HepG2 (cell line): ENCODE measurements around the gene CD79A. TPM values are rescaled to one million over a fixed set of nuclear protein-coding genes. Genes with fewer than 3 reads are reported as not detected.

Source experiments
- ATAD3A ChIP-seq: sonication (generic); formaldehyde crosslinking; IDR thresholded peaks from 2 replicates; pipeline ENCODE4 v1.4.0; 2020; ENCODE audit warnings: missing genetic modification reagents
- GMEB1 ChIP-seq: sonication (generic); formaldehyde crosslinking; IDR thresholded peaks from 2 replicates; pipeline ENCODE4 v1.5.1; 2020; ENCODE audit warnings: missing genetic modification reagents, mild to moderate bottlenecking, borderline replicate concordance
- HOXA5 ChIP-seq: sonication (generic); formaldehyde crosslinking; IDR thresholded peaks from 2 replicates; pipeline ENCODE4 v1.4.0; 2020; ENCODE audit warnings: missing genetic modification reagents
- HOXD1 ChIP-seq: sonication (generic); formaldehyde crosslinking; IDR thresholded peaks from 2 replicates; pipeline ENCODE4 v1.5.0; 2020; ENCODE audit warnings: missing genetic modification reagents
- MBD4 ChIP-seq: IDR thresholded peaks from 2 replicates; pipeline ENCODE4 v1.6.1; 2012; ENCODE audit warnings: low read length, inconsistent platforms, borderline replicate concordance
- MLLT10 ChIP-seq: sonication (generic); formaldehyde crosslinking; IDR thresholded peaks from 2 replicates; pipeline ENCODE4 v1.4.0; 2020; ENCODE audit warnings: missing genetic modification reagents
- MYNN ChIP-seq: sonication (generic); formaldehyde crosslinking; IDR thresholded peaks from 2 replicates; pipeline ENCODE4 v1.4.0; 2020; ENCODE audit warnings: mild to moderate bottlenecking, low read depth, missing genetic modification reagents
- NFIC ChIP-seq: IDR thresholded peaks from 2 replicates; pipeline ENCODE4 v1.6.1; 2012; ENCODE audit warnings: mild to moderate bottlenecking, low read length, inconsistent platforms
- TCF7 ChIP-seq: sonication (generic); IDR thresholded peaks from 2 replicates; pipeline ENCODE4 v1.6.1; 2016; ENCODE audit warnings: antibody characterized with exemption, low read depth
- TRAFD1 ChIP-seq: sonication (generic); formaldehyde crosslinking; IDR thresholded peaks from 2 replicates; pipeline ENCODE4 v1.5.1; 2020; ENCODE audit warnings: missing genetic modification reagents, mild to moderate bottlenecking, borderline replicate concordance
- ZBTB43 ChIP-seq: sonication (generic); formaldehyde crosslinking; conservative IDR thresholded peaks from 2 replicates; pipeline ENCODE4 v1.4.0; 2020; ENCODE audit warnings: missing genetic modification reagents
- ZFP36L1 ChIP-seq: sonication (generic); formaldehyde crosslinking; IDR thresholded peaks from 2 replicates; pipeline ENCODE4 v1.8.0; 2022; ENCODE audit warnings: mild to moderate bottlenecking, missing genetic modification reagents, moderate library complexity
- ZFP36L2 ChIP-seq: sonication (generic); formaldehyde crosslinking; IDR thresholded peaks from 2 replicates; pipeline ENCODE4 v1.4.0; 2020; ENCODE audit warnings: missing genetic modification reagents
- ZFYVE20 ChIP-seq: sonication (generic); formaldehyde crosslinking; IDR thresholded peaks from 2 replicates; pipeline ENCODE4 v1.8.0; 2023; ENCODE audit warnings: low read depth, mild to moderate bottlenecking, moderate library complexity, missing genetic modification reagents, borderline replicate concordance
- ZNF251 ChIP-seq: sonication (generic); formaldehyde crosslinking; IDR thresholded peaks from 2 replicates; pipeline ENCODE4 v1.9.0; 2021; ENCODE audit warnings: mild to moderate bottlenecking, missing genetic modification reagents
- ZNF260 ChIP-seq: sonication (generic); formaldehyde crosslinking; IDR thresholded peaks from 2 replicates; pipeline ENCODE4 v1.4.0; 2020; ENCODE audit warnings: missing genetic modification reagents, low read depth, mild to moderate bottlenecking, borderline replicate concordance
- ZNF34 ChIP-seq: sonication (generic); formaldehyde crosslinking; IDR thresholded peaks from 2 replicates; pipeline ENCODE4 v1.4.0; 2020; ENCODE audit warnings: mild to moderate bottlenecking, missing genetic modification reagents, borderline replicate concordance
- ZNF792 ChIP-seq: IDR thresholded peaks from 2 replicates; pipeline ENCODE4 v1.6.1; 2016
- ZNF841 ChIP-seq: sonication (generic); formaldehyde crosslinking; IDR thresholded peaks from 2 replicates; pipeline ENCODE4 v1.8.1; 2023; ENCODE audit warnings: missing genetic modification reagents, borderline replicate concordance
- polyA plus RNA-seq, 8 experiments: library from polyadenylated mRNA; depleted of rRNA in 3 of 8; stranded (reverse) in 7 of 8; unstranded in 1 of 8; fragments of >200 nt; fragmentation: Illumina TruSeq in 4 of 8; extraction: Trizol in 4 of 8; gene quantifications; 2 replicates each; pipeline versions ENCODE4 v1.2.1 to v1.2.3, GENCODE V29; 2011 to 2016; ENCODE audit warnings: low read depth in 4 of 8, missing spikeins in 1 of 8, mixed read lengths in 1 of 8; ENCODE audit not compliant: insufficient read depth in 1 of 8
- total RNA-seq, 5 experiments: library from RNA; depleted of rRNA; stranded (reverse); fragments of >200 nt; fragmentation: Illumina TruSeq; extraction: Trizol; gene quantifications; 2 replicates each; pipeline ENCODE4 v1.2.3, GENCODE V29; 2016; ENCODE audit warnings: low read depth in 1 of 5
- TF ChIP-seq, protein P1 (sequence below): sonication (generic); formaldehyde crosslinking; IDR thresholded peaks from 2 replicates; pipeline ENCODE4 v1.4.0; 2020; ENCODE audit warnings: missing genetic modification reagents, borderline replicate concordance
- TF ChIP-seq, protein P2 (sequence below): sonication (generic); formaldehyde crosslinking; IDR thresholded peaks from 2 replicates; pipeline ENCODE4 v1.8.1; 2023; ENCODE audit warnings: mild to moderate bottlenecking, missing genetic modification reagents
- TF ChIP-seq, protein P3 (sequence below): sonication (generic); formaldehyde crosslinking; IDR thresholded peaks from 2 replicates; pipeline ENCODE4 v1.5.0; 2020; ENCODE audit warnings: missing genetic modification reagents

CD79A gene
- total and polyA plus RNA-seq, 2 of the 13 experiments (the other 11 are each of a cell fraction or from before 2014, with no cell fraction given): 0.24 to 0.33 TPM

GRCh38 chr19:41883821-41884733, 7.0 kb downstream of the CD79A start (continued):
- TF ChIP-seq HOXA5 (CRISPR knock-in tag): peak; percentile 94
- TF ChIP-seq ZNF260 (CRISPR knock-in tag): no peak
- TF ChIP-seq ZNF251 (CRISPR knock-in tag): no peak
- 0 out of 2 replicates have a peak, but pooled peaks have one; percentile 74 for TF ChIP-seq TRAFD1 (CRISPR knock-in tag)
- peak; percentile 80; the same call in 1 of the 2 replicates for TF ChIP-seq HOXD1 (CRISPR knock-in tag)
- TF ChIP-seq GMEB1 (CRISPR knock-in tag): peak; percentile 90
- TF ChIP-seq ZNF34 (CRISPR knock-in tag): no peak
- peak; percentile 72 for TF ChIP-seq ZFP36L1 (CRISPR knock-in tag)
- TF ChIP-seq ZFYVE20: peak; percentile 56; the same call in 1 of the 2 replicates
- TF ChIP-seq MBD4: no peak
- TF ChIP-seq, protein P1, sequence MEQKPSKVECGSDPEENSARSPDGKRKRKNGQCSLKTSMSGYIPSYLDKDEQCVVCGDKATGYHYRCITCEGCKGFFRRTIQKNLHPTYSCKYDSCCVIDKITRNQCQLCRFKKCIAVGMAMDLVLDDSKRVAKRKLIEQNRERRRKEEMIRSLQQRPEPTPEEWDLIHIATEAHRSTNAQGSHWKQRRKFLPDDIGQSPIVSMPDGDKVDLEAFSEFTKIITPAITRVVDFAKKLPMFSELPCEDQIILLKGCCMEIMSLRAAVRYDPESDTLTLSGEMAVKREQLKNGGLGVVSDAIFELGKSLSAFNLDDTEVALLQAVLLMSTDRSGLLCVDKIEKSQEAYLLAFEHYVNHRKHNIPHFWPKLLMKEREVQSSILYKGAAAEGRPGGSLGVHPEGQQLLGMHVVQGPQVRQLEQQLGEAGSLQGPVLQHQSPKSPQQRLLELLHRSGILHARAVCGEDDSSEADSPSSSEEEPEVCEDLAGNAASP (CRISPR knock-in tag): peak; percentile 57; the same call in 1 of the 2 replicates
- no peak for TF ChIP-seq ZNF841 (CRISPR knock-in tag)
- no peak for TF ChIP-seq ATAD3A (CRISPR knock-in tag)
- TF ChIP-seq, protein P2, sequence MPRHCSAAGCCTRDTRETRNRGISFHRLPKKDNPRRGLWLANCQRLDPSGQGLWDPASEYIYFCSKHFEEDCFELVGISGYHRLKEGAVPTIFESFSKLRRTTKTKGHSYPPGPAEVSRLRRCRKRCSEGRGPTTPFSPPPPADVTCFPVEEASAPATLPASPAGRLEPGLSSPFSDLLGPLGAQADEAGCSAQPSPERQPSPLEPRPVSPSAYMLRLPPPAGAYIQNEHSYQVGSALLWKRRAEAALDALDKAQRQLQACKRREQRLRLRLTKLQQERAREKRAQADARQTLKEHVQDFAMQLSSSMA (CRISPR knock-in tag): peak; percentile 42; the same call in 1 of the 2 replicates
- TF ChIP-seq, protein P3, sequence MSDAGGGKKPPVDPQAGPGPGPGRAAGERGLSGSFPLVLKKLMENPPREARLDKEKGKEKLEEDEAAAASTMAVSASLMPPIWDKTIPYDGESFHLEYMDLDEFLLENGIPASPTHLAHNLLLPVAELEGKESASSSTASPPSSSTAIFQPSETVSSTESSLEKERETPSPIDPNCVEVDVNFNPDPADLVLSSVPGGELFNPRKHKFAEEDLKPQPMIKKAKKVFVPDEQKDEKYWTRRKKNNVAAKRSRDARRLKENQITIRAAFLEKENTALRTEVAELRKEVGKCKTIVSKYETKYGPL (CRISPR knock-in tag): no peak
- TF ChIP-seq MYNN: no peak
- TF ChIP-seq TCF7: no peak
- peak; percentile 54; the same call in 1 of the 2 replicates for TF ChIP-seq NFIC
- no peak for TF ChIP-seq MLLT10
- no peak for TF ChIP-seq ZFP36L2
- TF ChIP-seq ZNF792 (CRISPR knock-in tag): peak; percentile 69; the same call in 1 of the 2 replicates
- no peak for TF ChIP-seq ZBTB43 (CRISPR knock-in tag)
